Gastroesophageal sphincter (tissue), 4 donors: ENCODE data around the gene LIPG. TPM values are rescaled to one million over a fixed set of nuclear protein-coding genes. Genes with fewer than 3 reads are reported as not detected.
A peak's percentile ranks its signal among the peaks of the same experiment; 100 is the strongest.

ENCODE experiments used
- ATAC-seq: fragments of 150-250 bp; one replicate; pipeline ENCODE4 v1.9.1; 2016; ENCODE audit warnings: mild to moderate bottlenecking, moderate library complexity
- H3K27ac ChIP-seq, 4 donors: fragments of 200-600 bp; sonication (generic) in 3 of 4; 1 replicate in 3 of 4; 2 replicates in 1 of 4; pipeline ENCODE4 v1.5.1; 2016 to 2019
- H3K27me3 ChIP-seq: fragments of 200-600 bp; sonication (generic); one replicate; pipeline ENCODE4 v1.5.1; 2019
- H3K36me3 ChIP-seq, 2 donors: fragments of 200-600 bp; sonication (generic); one replicate each; pipeline ENCODE4 v1.5.1; 2019; ENCODE audit warnings: control low read depth in 1 of 2
- H3K4me1 ChIP-seq, 3 donors: fragments of 200-600 bp; sonication (generic); 1 replicate in 2 of 3; 2 replicates in 1 of 3; pipeline ENCODE4 v1.5.1; 2016 to 2019; ENCODE audit warnings: control low read depth in 2 of 3
- H3K4me3 ChIP-seq, 2 donors: fragments of 200-600 bp; sonication (generic); one replicate each; pipeline ENCODE4 v1.5.1; 2019; ENCODE audit warnings: mild to moderate bottlenecking in 1 of 2, moderate library complexity in 1 of 2
- H3K9me3 ChIP-seq, 3 donors: fragments of 200-600 bp; sonication (generic); one replicate each; pipeline ENCODE4 v1.5.1; 2017 to 2019; ENCODE audit warnings: control low read depth in 2 of 3
- EP300 ChIP-seq: sonication (generic); formaldehyde crosslinking; IDR thresholded peaks from one replicate; pipeline ENCODE4 v1.6.1; 2017; ENCODE audit warnings: antibody characterized with exemption, mild to moderate bottlenecking
- POLR2A ChIP-seq, 2 donors: fragments of 450-650 bp; IDR thresholded peaks; one replicate each; pipeline ENCODE4 v1.6.1; 2017; ENCODE audit warnings: antibody characterized with exemption in 2 of 2, mild to moderate bottlenecking in 2 of 2, moderate library complexity in 1 of 2
- POLR2AphosphoS5 ChIP-seq: sonication (generic); formaldehyde crosslinking; IDR thresholded peaks from one replicate; pipeline ENCODE4 v1.6.1; 2017; ENCODE audit warnings: antibody characterized with exemption
- WGBS, 2 donors: methylation state at CpG; one replicate each; pipeline ENCODE4 v1.1.5; 2018; ENCODE audit warnings: low coverage in 1 of 2; 5-methylcytosine and 5-hydroxymethylcytosine counted together
- total RNA-seq, 4 donors: library from RNA; depleted of rRNA; stranded (reverse); fragments of >200 nt; gene quantifications; one replicate each; pipeline ENCODE4 v1.1.0, GENCODE V29; 2016
- TF ChIP-seq, protein P1 (sequence below), 4 experiments: fragments of 200-600 bp in 2 of 4; fragments of 450-650 bp in 2 of 4; sonication (generic) in 1 of 4; IDR thresholded peaks; one replicate each; pipeline ENCODE4 v1.5.1; 2017 to 2019; ENCODE audit warnings: antibody characterized with exemption in 4 of 4, mild to moderate bottlenecking in 2 of 4, moderate library complexity in 2 of 4

The LIPG gene
- total RNA-seq, 4 donors from 2014 or later, result 0.12 to 12.4 (median 0.46) TPM

DNA sequence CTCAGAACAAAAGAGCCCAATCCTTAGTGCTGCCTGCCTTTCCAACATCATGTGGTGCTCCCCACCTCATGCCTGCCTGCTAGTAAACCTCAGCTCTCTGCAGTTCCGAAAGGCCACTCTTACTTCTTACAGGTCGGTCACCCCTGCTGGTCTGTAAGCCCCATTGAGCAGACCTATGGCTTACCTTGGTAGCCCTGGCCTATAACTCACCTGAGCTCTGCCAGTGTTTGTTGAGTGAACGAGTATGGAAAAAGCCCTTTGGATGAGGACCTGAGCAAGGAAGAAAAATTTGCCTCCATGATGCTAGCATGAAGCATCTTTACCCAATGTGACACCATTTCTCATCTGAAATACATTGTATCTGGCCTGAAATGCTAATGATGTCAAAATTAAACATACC, 83.3 kb downstream of the LIPG start:
- WGBS, 2 donors, result 79% methylated on average over 3 of the region's 3 CpGs; no CpG with 5 or more reads in 1 of the 2 donors
- no peaks in the 10 kb centered on the region for H3K9me3 ChIP-seq
- no peak for TF ChIP-seq EP300
- TF ChIP-seq POLR2AphosphoS5, result no peak
- TF ChIP-seq, protein P1, sequence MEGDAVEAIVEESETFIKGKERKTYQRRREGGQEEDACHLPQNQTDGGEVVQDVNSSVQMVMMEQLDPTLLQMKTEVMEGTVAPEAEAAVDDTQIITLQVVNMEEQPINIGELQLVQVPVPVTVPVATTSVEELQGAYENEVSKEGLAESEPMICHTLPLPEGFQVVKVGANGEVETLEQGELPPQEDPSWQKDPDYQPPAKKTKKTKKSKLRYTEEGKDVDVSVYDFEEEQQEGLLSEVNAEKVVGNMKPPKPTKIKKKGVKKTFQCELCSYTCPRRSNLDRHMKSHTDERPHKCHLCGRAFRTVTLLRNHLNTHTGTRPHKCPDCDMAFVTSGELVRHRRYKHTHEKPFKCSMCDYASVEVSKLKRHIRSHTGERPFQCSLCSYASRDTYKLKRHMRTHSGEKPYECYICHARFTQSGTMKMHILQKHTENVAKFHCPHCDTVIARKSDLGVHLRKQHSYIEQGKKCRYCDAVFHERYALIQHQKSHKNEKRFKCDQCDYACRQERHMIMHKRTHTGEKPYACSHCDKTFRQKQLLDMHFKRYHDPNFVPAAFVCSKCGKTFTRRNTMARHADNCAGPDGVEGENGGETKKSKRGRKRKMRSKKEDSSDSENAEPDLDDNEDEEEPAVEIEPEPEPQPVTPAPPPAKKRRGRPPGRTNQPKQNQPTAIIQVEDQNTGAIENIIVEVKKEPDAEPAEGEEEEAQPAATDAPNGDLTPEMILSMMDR (IDR thresholded peaks at IDR 0.05), result no peak
- no peak for TF ChIP-seq POLR2A (IDR thresholded peaks at IDR 0.05)
- ATAC-seq, result no peak
- H3K27me3 ChIP-seq, result no peaks in the 10 kb centered on the region
- peak overlapping the region in 1 of 2 donors; percentile 39 for H3K4me3 ChIP-seq
- H3K27ac ChIP-seq, result peak overlapping the region in 2 of 4 donors; percentile 47 to 64
- peaks cover 0 to 46% (median 0%) of the 10 kb centered on the region in 3 donors for H3K4me1 ChIP-seq
- no peaks in the 10 kb centered on the region for H3K36me3 ChIP-seq

GRCh38 chr18:49645841-49646351, 84.0 kb downstream of the LIPG start:
- H3K27ac ChIP-seq, result peak overlapping the region in 3 of 4 donors; percentile 14 to 64 (median 47)
- no peaks in the 10 kb centered on the region for H3K27me3 ChIP-seq
- peaks cover 0 to 46% (median 0%) of the 10 kb centered on the region in 3 donors for H3K4me1 ChIP-seq
- peak overlapping the region in 1 of 2 donors; percentile 39 for H3K4me3 ChIP-seq
- no peaks in the 10 kb centered on the region for H3K36me3 ChIP-seq
- no peak for TF ChIP-seq EP300
- TF ChIP-seq POLR2AphosphoS5, result peak; percentile 81
- 33 to 53% methylated on average over 3 to 6 of the region's 10 CpGs for WGBS, 2 donors
- no peaks in the 10 kb centered on the region for H3K9me3 ChIP-seq
- ATAC-seq, result peak; percentile 90

DNA sequence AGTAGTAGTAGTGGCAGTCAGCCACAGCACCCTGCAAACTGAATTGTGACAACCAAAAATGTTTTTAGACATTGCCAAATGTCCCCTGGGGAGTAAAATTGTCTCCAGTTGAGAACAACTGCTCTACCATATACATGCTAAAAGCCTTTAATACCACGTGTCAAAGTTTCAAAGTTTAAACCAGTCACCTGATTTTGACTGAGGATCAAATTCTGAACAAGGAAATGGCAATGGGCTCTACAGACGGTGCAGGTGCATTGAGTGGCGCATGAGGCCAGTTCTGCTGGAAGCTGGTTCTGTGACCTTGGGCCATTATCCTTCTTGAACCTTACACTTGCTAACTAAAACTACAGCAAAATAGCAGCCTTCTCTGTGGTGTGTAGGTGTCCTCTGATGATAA, 85.0 kb downstream of the LIPG start:
- Histone ChIP-seq H3K36me3 (no peaks in the 10 kb centered on the region), H3K27me3 (no peaks in the 10 kb centered on the region), H3K9me3 (no peaks in the 10 kb centered on the region), H3K27ac (peak overlapping the region in 1 of 4 donors; percentile 64), H3K4me3 (no peak overlapping the region), H3K4me1 (peaks cover 0 to 46% (median 0%) of the 10 kb centered on the region in 3 donors)
- TF ChIP-seq EP300 (no peak), POLR2A (IDR thresholded peaks at IDR 0.05) (no peak), POLR2AphosphoS5 (no peak)
- TF ChIP-seq, protein P1 (IDR thresholded peaks at IDR 0.05), result no peak
- WGBS, 2 donors, result 83 to 93% methylated on average over 3 of the region's 3 CpGs
- no peak for ATAC-seq

DNA sequence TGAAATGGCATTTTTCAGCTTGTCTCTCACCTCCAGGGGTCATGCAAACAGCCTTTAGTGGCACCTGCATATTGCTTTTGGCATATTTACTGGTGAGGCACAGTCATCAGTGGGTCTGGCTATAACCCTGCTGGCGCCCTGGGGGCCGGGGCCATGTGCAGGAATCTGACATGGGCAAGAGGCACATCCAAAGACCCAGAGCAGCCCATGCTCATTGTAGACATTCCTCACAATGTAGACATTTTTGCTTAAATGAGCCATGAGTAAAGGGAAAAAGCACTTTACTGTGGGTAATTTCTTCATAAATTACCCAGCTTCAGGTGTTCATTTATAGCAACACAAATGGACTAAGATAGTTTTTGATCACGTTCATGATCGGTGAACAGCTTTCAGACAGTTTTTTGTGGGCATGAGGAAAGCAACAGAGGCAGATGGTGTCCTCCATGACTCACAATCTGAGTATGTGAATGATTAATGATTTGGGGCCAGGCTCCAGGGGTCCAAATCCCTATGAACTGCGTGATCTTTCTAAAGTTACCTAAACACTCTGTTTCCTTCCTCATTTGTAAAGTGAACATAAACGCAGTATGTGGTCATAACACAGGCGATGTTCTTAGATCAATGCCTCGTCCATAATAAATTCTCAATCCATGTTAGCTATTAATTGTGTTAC, 85.8 kb downstream of the LIPG start:
- H3K4me3 ChIP-seq, result no peak overlapping the region
- TF ChIP-seq POLR2AphosphoS5, result no peak
- no peak for TF ChIP-seq POLR2A (IDR thresholded peaks at IDR 0.05)
- TF ChIP-seq, protein P1 (IDR thresholded peaks at IDR 0.05), result no peak
- TF ChIP-seq EP300, result no peak
- H3K4me1 ChIP-seq, result peaks cover 0 to 47% (median 0%) of the 10 kb centered on the region in 3 donors
- ATAC-seq, result no peak
- no peaks in the 10 kb centered on the region for H3K36me3 ChIP-seq
- H3K27me3 ChIP-seq, result no peaks in the 10 kb centered on the region
- WGBS, 2 donors, result 52 to 66% methylated on average over 3 to 7 of the region's 8 CpGs
- H3K9me3 ChIP-seq, result no peaks in the 10 kb centered on the region
- peak overlapping the region in 2 of 4 donors; percentile 12 to 20 for H3K27ac ChIP-seq

- peak; percentile 59 for ATAC-seq
These were observed 86.5 kb downstream of the LIPG start for GRCh38 chr18:49648326-49648725.

More at GRCh38 chr18:49648326-49648725, 86.5 kb downstream of the LIPG start:
- no peaks in the 10 kb centered on the region for H3K9me3 ChIP-seq
- H3K4me1 ChIP-seq, result peaks cover 0 to 54% (median 0%) of the 10 kb centered on the region in 3 donors
- H3K27me3 ChIP-seq, result no peaks in the 10 kb centered on the region
- WGBS, 2 donors, result 58 to 89% methylated on average over 3 to 5 of the region's 5 CpGs
- peak overlapping the region in 2 of 4 donors; percentile 12 to 20 for H3K27ac ChIP-seq
- no peaks in the 10 kb centered on the region for H3K36me3 ChIP-seq
- no peak overlapping the region for H3K4me3 ChIP-seq
- TF ChIP-seq POLR2A (IDR thresholded peaks at IDR 0.05) (no peak), POLR2AphosphoS5 (peak; percentile 95), EP300 (no peak)
- TF ChIP-seq, protein P1 (IDR thresholded peaks at IDR 0.05), result no peak

Other genes starting within 250 kb of the LIPG start
- gene DYM, start 101.4 kb upstream of the LIPG start, total RNA-seq, result 100 to 1,000 TPM in 1 of 4 donors, 10 to 100 TPM in 3; 57.1 to 106 (median 79.4) TPM
- 10 to 100 TPM; 38.9 to 64.0 (median 48.2) TPM for gene C18orf32, start 74.8 kb upstream of the LIPG start, total RNA-seq
- gene RPL17, start 69.6 kb upstream of the LIPG start, total RNA-seq, result 1,000 to 10,000 TPM in 3 of 4 donors, 100 to 1,000 TPM in 1; 816 to 2,355 (median 1,855) TPM